Ascending aorta (tissue), 2 donors: ENCODE results near the gene RREB1. TPM values are rescaled to one million over a fixed set of nuclear protein-coding genes. Genes with fewer than 3 reads are reported as not detected.

Experiments used
- DNase-seq, 2 donors: peaks; one replicate each; pipeline ENCODE4 v3.0.0-alpha.2; 2019; ENCODE audit warnings: low spot score in 2 of 2
- H3K27ac ChIP-seq, 2 donors: fragments of 200-600 bp; sonication (generic); one replicate each; pipeline ENCODE4 v1.5.1; 2016 to 2017; ENCODE audit warnings: mild to moderate bottlenecking in 1 of 2
- H3K27me3 ChIP-seq: fragments of 200-600 bp; sonication (generic); one replicate; pipeline ENCODE4 v1.5.1; 2017
- H3K36me3 ChIP-seq, 2 donors: fragments of 200-600 bp; sonication (generic); one replicate each; pipeline ENCODE4 v1.5.1; 2016
- H3K4me1 ChIP-seq, 2 donors: fragments of 200-600 bp; sonication (generic); one replicate each; pipeline ENCODE4 v1.5.1; 2016 to 2017; ENCODE audit warnings: mild to moderate bottlenecking in 1 of 2
- H3K4me3 ChIP-seq, 2 donors: fragments of 200-600 bp; sonication (generic); one replicate each; pipeline ENCODE4 v1.5.1; 2016 to 2017; ENCODE audit warnings: mild to moderate bottlenecking in 1 of 2
- H3K9me3 ChIP-seq, 2 donors: fragments of 200-600 bp; sonication (generic); one replicate each; pipeline ENCODE4 v1.5.1; 2016
- CTCF ChIP-seq, 3 experiments: fragments of 200-600 bp in 2 of 3; fragments of 450-650 bp in 1 of 3; sonication (generic) in 2 of 3; IDR thresholded peaks; one replicate each; pipeline ENCODE4 v1.5.1; 2016 to 2019; ENCODE audit warnings: antibody characterized with exemption in 3 of 3, mild to moderate bottlenecking in 1 of 3, moderate library complexity in 1 of 3
- intact Hi-C: fragments of 100-400 bp; cut with DNase I; formaldehyde crosslinking; loops from one replicate; pipeline ENCODE4 v1.15.1; 2023
- total RNA-seq: library from RNA; depleted of rRNA; stranded (reverse); fragments of >200 nt; gene quantifications from one replicate; pipeline ENCODE4 v1.1.0, GENCODE V29; 2016

The RREB1 gene
- total RNA-seq, 1 donor from 2014 or later, result 48.9 TPM

DNA sequence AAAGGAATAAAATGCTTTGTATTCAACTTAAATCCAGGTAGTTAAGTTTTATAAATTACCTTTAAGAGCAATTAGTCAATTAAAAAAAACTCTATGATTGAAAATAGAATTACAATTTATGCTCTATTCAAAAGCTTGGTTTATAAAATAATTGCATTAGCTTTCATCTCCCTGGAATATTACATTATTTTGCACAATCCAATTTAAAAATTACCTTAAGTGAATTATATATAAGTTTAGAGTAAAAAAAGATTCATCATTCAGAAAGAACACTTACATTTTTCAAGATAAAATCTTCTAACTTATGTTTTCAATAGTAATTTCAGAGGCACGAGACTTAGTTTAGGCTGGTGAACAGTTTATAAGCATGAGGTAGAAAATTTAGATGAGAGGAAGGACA, 190.4 kb downstream of the RREB1 start:
- intact Hi-C loops, result no loop called here
- Histone ChIP-seq H3K4me1 (no peaks in the 10 kb centered on the region), H3K9me3 (no peaks in the 10 kb centered on the region), H3K4me3 (no peak overlapping the region), H3K36me3 (peaks cover 58 to 83% of the 10 kb centered on the region in 2 donors), H3K27me3 (no peaks in the 10 kb centered on the region), H3K27ac (no peak overlapping the region)
- no peak for DNase-seq
- no peak for TF ChIP-seq CTCF (IDR thresholded peaks at IDR 0.05)

GRCh38 chr6:7300926-7301325, 193.2 kb downstream of the RREB1 start:
- TF ChIP-seq CTCF (IDR thresholded peaks at IDR 0.05), result no peak

More at GRCh38 chr6:7300926-7301325, 193.2 kb downstream of the RREB1 start:
- Histone ChIP-seq H3K36me3 (peaks cover 54 to 90% of the 10 kb centered on the region in 2 donors), H3K4me1 (no peaks in the 10 kb centered on the region), H3K9me3 (no peaks in the 10 kb centered on the region), H3K27ac (no peak overlapping the region), H3K4me3 (no peak overlapping the region), H3K27me3 (no peaks in the 10 kb centered on the region)
- intact Hi-C loops, result no loop called here
- DNase-seq, result no peak

Other genes with a start within 250 kb of the RREB1 start
- gene SSR1, start 205.2 kb downstream of the RREB1 start, total RNA-seq, result 46.4 TPM